Left ventricle myocardium superior (tissue), 1 donor: ENCODE results near the gene PAM16. TPM values are rescaled to one million over a fixed set of nuclear protein-coding genes. Genes with fewer than 3 reads are reported as not detected.
A peak's percentile ranks its signal among the peaks of the same experiment; 100 is the strongest.
"Not testable (repeated sequence)": the region's sequence is repeated elsewhere in the genome, so short reads cannot be mapped to it uniquely, and the experiment has no call there.

Experiments used
- ATAC-seq: fragments of 200-7000 bp; cut with Tn5 transposase; one replicate; pipeline ENCODE4 v1.9.1; 2020; ENCODE audit warnings: mild to moderate bottlenecking, moderate library complexity
- DNase-seq: peaks from one replicate; pipeline ENCODE4 v3.0.0-alpha.2; 2020
- intact Hi-C: fragments of 100-400 bp; cut with micrococcal nuclease; formaldehyde crosslinking; loops from one replicate; pipeline ENCODE4 v1.11.0; 2022
- total RNA-seq: library from RNA; stranded (reverse); fragmentation: NEBNext Ultra II Directional; extraction: Animal tissue kit (Norgen Biotek cat#: 25700); gene quantifications from one replicate; pipeline ENCODE4 v1.2.1, GENCODE V29; 2021
- donor health status: DM: no; HTN: yes; CAD: no; lungs with severe emphysema.

Gene PAM16
- total RNA-seq, 1 donor from 2014 or later, result 70.0 TPM

- ATAC-seq, result no peak
- intact Hi-C loops, result loop anchor here (10.0 kb wide), 1 partner anchor 45 kb away; no protein-coding TSS in a partner anchor
Observed at GRCh38 chr16:4359914-4360313, 8.8 kb upstream of the PAM16 start.

GRCh38 chr16:4358831-4359561 lies 7.9 kb upstream of the PAM16 start:
- intact Hi-C loops, result loop anchor here (10.0 kb wide), 1 partner anchor 46 kb away; no protein-coding TSS in a partner anchor
- DNase-seq (peak; percentile 83), ATAC-seq (peak; percentile 80)

More at GRCh38 chr16:4359914-4360313, 8.8 kb upstream of the PAM16 start:
- DNase-seq, result no peak

- ATAC-seq (no peak), DNase-seq (no peak)
- intact Hi-C loops, result loop anchor here (10.0 kb wide), 1 partner anchor 47 kb away; no protein-coding TSS in a partner anchor
Observed at GRCh38 chr16:4358236-4358635, 7.1 kb upstream of the PAM16 start.

GRCh38 chr16:4356820-4357219 lies 5.7 kb upstream of the PAM16 start:
- intact Hi-C loops, result loop anchor here (10.0 kb wide), 1 partner anchor 48 kb away; no protein-coding TSS in a partner anchor

GRCh38 chr16:4354512-4355409 lies 3.6 kb upstream of the PAM16 start:
- DNase-seq (no peak), ATAC-seq (no peak)
- intact Hi-C loops, result loop anchor here (10.0 kb wide), 1 partner anchor 50 kb away; no protein-coding TSS in a partner anchor

More at GRCh38 chr16:4356820-4357219, 5.7 kb upstream of the PAM16 start:
- no peak for ATAC-seq
- no peak for DNase-seq

GRCh38 chr16:4353675-4354074 lies 2.6 kb upstream of the PAM16 start:
- ATAC-seq, result no peak
- intact Hi-C loops, result loop anchor here (10.0 kb wide), 1 partner anchor 51 kb away; no protein-coding TSS in a partner anchor
- no peak for DNase-seq

GRCh38 chr16:4352843-4353242 lies 1.7 kb upstream of the PAM16 start:
- DNase-seq (no peak), ATAC-seq (no peak)
- intact Hi-C loops, result loop anchor here (10.0 kb wide), 1 partner anchor 52 kb away; no protein-coding TSS in a partner anchor

GRCh38 chr16:4351880-4352279 lies 759 bp upstream of the PAM16 start:
- DNase-seq (no peak), ATAC-seq (no peak)
- intact Hi-C loops, result loop anchor here (10.0 kb wide), 1 partner anchor 53 kb away; no protein-coding TSS in a partner anchor

- no peak for DNase-seq
- no peak for ATAC-seq
- intact Hi-C loops, result loop anchor here (10.0 kb wide), 1 partner anchor 54 kb away; no protein-coding TSS in a partner anchor
Observed at GRCh38 chr16:4350365-4350786, 745 bp downstream of the PAM16 start.

- DNase-seq, result no peak
- intact Hi-C loops, result no loop called here
- no peak for ATAC-seq
Observed at GRCh38 chr16:4349332-4349731, 1.8 kb downstream of the PAM16 start.

GRCh38 chr16:4347765-4348509 lies 3.2 kb downstream of the PAM16 start:
- DNase-seq (no peak), ATAC-seq (peak; percentile 1)
- intact Hi-C loops, result no loop called here

- intact Hi-C loops, result no loop called here
- ATAC-seq (no peak), DNase-seq (no peak)
Observed at GRCh38 chr16:4347010-4347409, 4.1 kb downstream of the PAM16 start.

GRCh38 chr16:4345836-4346781 lies 5.0 kb downstream of the PAM16 start:
- intact Hi-C loops, result no loop called here
- no peak for ATAC-seq

GRCh38 chr16:4344983-4345835 lies 5.9 kb downstream of the PAM16 start:
- intact Hi-C loops, result no loop called here

More at GRCh38 chr16:4345836-4346781, 5.0 kb downstream of the PAM16 start:
- DNase-seq, result no peak

GRCh38 chr16:4344300-4344982 lies 6.7 kb downstream of the PAM16 start:
- not testable (repeated sequence) for DNase-seq, ATAC-seq

More at GRCh38 chr16:4344983-4345835, 5.9 kb downstream of the PAM16 start:
- ATAC-seq (no peak), DNase-seq (no peak)

More at GRCh38 chr16:4344300-4344982, 6.7 kb downstream of the PAM16 start:
- intact Hi-C loops, result not testable (repeated sequence)
